Neural cell (in vitro differentiated cells): ENCODE results near the gene ITPRID2.

Source experiments
- CTCF ChIP-seq: fragments of 450-650 bp; IDR thresholded peaks from 2 replicates; pipeline ENCODE4 v1.5.1; 2014; ENCODE audit warnings: antibody characterized with exemption, mild to moderate bottlenecking, moderate library complexity; ENCODE audit not compliant: poor library complexity, severe bottlenecking
- EP300 ChIP-seq: fragments of 450-650 bp; conservative IDR thresholded peaks from 2 replicates; pipeline ENCODE4 v1.6.1; 2014; ENCODE audit warnings: antibody characterized with exemption, mild to moderate bottlenecking, moderate library complexity; ENCODE audit not compliant: poor library complexity, severe bottlenecking
- EZH2 ChIP-seq: fragments of 200-600, 300-800 bp; shearing (Covaris generic), sonication (generic); IDR thresholded peaks from 2 replicates; pipeline ENCODE4 v1.6.1; 2014; ENCODE audit warnings: antibody characterized with exemption, low read length, borderline replicate concordance, mild to moderate bottlenecking; ENCODE audit not compliant: insufficient read depth, poor library complexity, severe bottlenecking
- POLR2AphosphoS5 ChIP-seq: IDR thresholded peaks from 2 replicates; pipeline ENCODE4 v1.6.1; 2012
- RAD21 ChIP-seq: fragments of 450-650 bp; conservative IDR thresholded peaks from 2 replicates; pipeline ENCODE4 v1.6.1; 2014; ENCODE audit warnings: antibody characterized with exemption, mild to moderate bottlenecking, moderate library complexity
- TAF1 ChIP-seq: IDR thresholded peaks from 2 replicates; pipeline ENCODE4 v1.6.1; 2012; ENCODE audit warnings: low read depth
- TF ChIP-seq, protein P1 (sequence below): IDR thresholded peaks from 2 replicates; pipeline ENCODE4 v1.6.1; 2012; ENCODE audit warnings: borderline replicate concordance

- TF ChIP-seq RAD21, result no peak
- TF ChIP-seq, protein P1, sequence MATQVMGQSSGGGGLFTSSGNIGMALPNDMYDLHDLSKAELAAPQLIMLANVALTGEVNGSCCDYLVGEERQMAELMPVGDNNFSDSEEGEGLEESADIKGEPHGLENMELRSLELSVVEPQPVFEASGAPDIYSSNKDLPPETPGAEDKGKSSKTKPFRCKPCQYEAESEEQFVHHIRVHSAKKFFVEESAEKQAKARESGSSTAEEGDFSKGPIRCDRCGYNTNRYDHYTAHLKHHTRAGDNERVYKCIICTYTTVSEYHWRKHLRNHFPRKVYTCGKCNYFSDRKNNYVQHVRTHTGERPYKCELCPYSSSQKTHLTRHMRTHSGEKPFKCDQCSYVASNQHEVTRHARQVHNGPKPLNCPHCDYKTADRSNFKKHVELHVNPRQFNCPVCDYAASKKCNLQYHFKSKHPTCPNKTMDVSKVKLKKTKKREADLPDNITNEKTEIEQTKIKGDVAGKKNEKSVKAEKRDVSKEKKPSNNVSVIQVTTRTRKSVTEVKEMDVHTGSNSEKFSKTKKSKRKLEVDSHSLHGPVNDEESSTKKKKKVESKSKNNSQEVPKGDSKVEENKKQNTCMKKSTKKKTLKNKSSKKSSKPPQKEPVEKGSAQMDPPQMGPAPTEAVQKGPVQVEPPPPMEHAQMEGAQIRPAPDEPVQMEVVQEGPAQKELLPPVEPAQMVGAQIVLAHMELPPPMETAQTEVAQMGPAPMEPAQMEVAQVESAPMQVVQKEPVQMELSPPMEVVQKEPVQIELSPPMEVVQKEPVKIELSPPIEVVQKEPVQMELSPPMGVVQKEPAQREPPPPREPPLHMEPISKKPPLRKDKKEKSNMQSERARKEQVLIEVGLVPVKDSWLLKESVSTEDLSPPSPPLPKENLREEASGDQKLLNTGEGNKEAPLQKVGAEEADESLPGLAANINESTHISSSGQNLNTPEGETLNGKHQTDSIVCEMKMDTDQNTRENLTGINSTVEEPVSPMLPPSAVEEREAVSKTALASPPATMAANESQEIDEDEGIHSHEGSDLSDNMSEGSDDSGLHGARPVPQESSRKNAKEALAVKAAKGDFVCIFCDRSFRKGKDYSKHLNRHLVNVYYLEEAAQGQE, result no peak
- no peak for TF ChIP-seq EZH2
- TF ChIP-seq CTCF, result no peak
- no peak for TF ChIP-seq POLR2AphosphoS5
- TF ChIP-seq EP300, result no peak
- TF ChIP-seq TAF1, result no peak
Observed at GRCh38 chr2:181924336-181924735, 32.8 kb downstream of the ITPRID2 start.
